KOPT-K1 (cell line): ENCODE results near the gene TTLL1.

Source experiments
- H3K27ac ChIP-seq: fragments of 200-600 bp; sonication (generic); 2 replicates; pipeline ENCODE4 v1.5.1; 2016; ENCODE audit warnings: antibody characterized with exemption, mild to moderate bottlenecking, low read depth, low read length; ENCODE audit not compliant: poor library complexity, severe bottlenecking
- H3K36me3 ChIP-seq: fragments of 200-600 bp; sonication (generic); 2 replicates; pipeline ENCODE4 v1.5.1; 2017; ENCODE audit warnings: antibody characterized with exemption, mild to moderate bottlenecking, low read length, moderate library complexity; ENCODE audit not compliant: insufficient read depth
- H3K9me3 ChIP-seq: fragments of 200-600 bp; sonication (generic); 2 replicates; pipeline ENCODE4 v1.5.1; 2017; ENCODE audit warnings: antibody characterized with exemption, low read length, mild to moderate bottlenecking; ENCODE audit not compliant: insufficient read depth, poor library complexity, severe bottlenecking

The TTLL1 gene

GRCh38 chr22:43098356-43098755 lies 9.2 kb upstream of the TTLL1 start:
- Histone ChIP-seq H3K27ac (no peak overlapping the region), H3K36me3 (no peaks in the 10 kb centered on the region), H3K9me3 (peaks cover 12% of the 10 kb centered on the region)

- H3K9me3 ChIP-seq = peaks cover 12% of the 10 kb centered on the region
- no peaks in the 10 kb centered on the region for H3K36me3 ChIP-seq
- H3K27ac ChIP-seq = no peak overlapping the region
Observed at GRCh38 chr22:43096420-43096819, 7.2 kb upstream of the TTLL1 start.

- H3K9me3 ChIP-seq = peaks cover 12% of the 10 kb centered on the region
- H3K27ac ChIP-seq = no peak overlapping the region
- H3K36me3 ChIP-seq = no peaks in the 10 kb centered on the region
Observed at GRCh38 chr22:43094551-43094950, 5.4 kb upstream of the TTLL1 start.

- H3K9me3 ChIP-seq = peaks cover 12% of the 10 kb centered on the region
- H3K27ac ChIP-seq = no peak overlapping the region
- no peaks in the 10 kb centered on the region for H3K36me3 ChIP-seq
Observed at GRCh38 chr22:43094085-43094484, 4.9 kb upstream of the TTLL1 start.

- Histone ChIP-seq H3K9me3 (peaks cover 9% of the 10 kb centered on the region), H3K27ac (no peak overlapping the region), H3K36me3 (no peaks in the 10 kb centered on the region)
Observed at GRCh38 chr22:43092085-43092484, 2.9 kb upstream of the TTLL1 start.

- H3K36me3 ChIP-seq = no peaks in the 10 kb centered on the region; the same call in 1 of the 2 replicates
- H3K27ac ChIP-seq = no peak overlapping the region
Observed at GRCh38 chr22:43090130-43090789, 1.1 kb upstream of the TTLL1 start.

GRCh38 chr22:43088627-43088983 lies 586 bp downstream of the TTLL1 start:
- no peaks in the 10 kb centered on the region; the same call in 1 of the 2 replicates for H3K36me3 ChIP-seq
- no peaks in the 10 kb centered on the region for H3K9me3 ChIP-seq
- H3K27ac ChIP-seq = peak overlapping the region; percentile 64

More at GRCh38 chr22:43090130-43090789, 1.1 kb upstream of the TTLL1 start:
- no peaks in the 10 kb centered on the region for H3K9me3 ChIP-seq

- H3K9me3 ChIP-seq = no peaks in the 10 kb centered on the region
- H3K36me3 ChIP-seq = no peaks in the 10 kb centered on the region; the same call in 1 of the 2 replicates
- no peak overlapping the region for H3K27ac ChIP-seq
Observed at GRCh38 chr22:43085658-43086606, 3.3 kb downstream of the TTLL1 start.

GRCh38 chr22:43081968-43082367 lies 7.2 kb downstream of the TTLL1 start:
- H3K27ac ChIP-seq = no peak overlapping the region
- no peaks in the 10 kb centered on the region; the same call in 1 of the 2 replicates for H3K36me3 ChIP-seq
- no peaks in the 10 kb centered on the region for H3K9me3 ChIP-seq

- Histone ChIP-seq H3K9me3 (no peaks in the 10 kb centered on the region), H3K36me3 (no peaks in the 10 kb centered on the region; the same call in 1 of the 2 replicates), H3K27ac (no peak overlapping the region)
Observed at GRCh38 chr22:43080616-43081015, 8.6 kb downstream of the TTLL1 start.

- Histone ChIP-seq H3K27ac (no peak overlapping the region), H3K9me3 (no peaks in the 10 kb centered on the region), H3K36me3 (no peaks in the 10 kb centered on the region)
Observed at GRCh38 chr22:43079742-43080141, 9.4 kb downstream of the TTLL1 start.

GRCh38 chr22:43078522-43078921 lies 10.7 kb downstream of the TTLL1 start:
- H3K36me3 ChIP-seq = no peaks in the 10 kb centered on the region
- no peaks in the 10 kb centered on the region for H3K9me3 ChIP-seq
- H3K27ac ChIP-seq = no peak overlapping the region

- Histone ChIP-seq H3K27ac (no peak overlapping the region), H3K9me3 (no peaks in the 10 kb centered on the region), H3K36me3 (no peaks in the 10 kb centered on the region)
Observed at GRCh38 chr22:43077121-43077877, 11.9 kb downstream of the TTLL1 start.

GRCh38 chr22:43066844-43067385 lies 22.3 kb downstream of the TTLL1 start:
- H3K9me3 ChIP-seq = no peaks in the 10 kb centered on the region
- no peak overlapping the region for H3K27ac ChIP-seq
- H3K36me3 ChIP-seq = no peaks in the 10 kb centered on the region

- Histone ChIP-seq H3K27ac (no peak overlapping the region), H3K36me3 (no peaks in the 10 kb centered on the region), H3K9me3 (no peaks in the 10 kb centered on the region)
Observed at GRCh38 chr22:43066134-43066533, 23.1 kb downstream of the TTLL1 start.
